Suprapubic skin (tissue), 4 donors: ENCODE measurements around the gene RLF. TPM values are rescaled to one million over a fixed set of nuclear protein-coding genes. Genes with fewer than 3 reads are reported as not detected.
"Not testable (repeated sequence)": the region's sequence is repeated elsewhere in the genome, so short reads cannot be mapped to it uniquely, and the experiment has no call there.

Source experiments
- DNase-seq, 2 donors: peaks; one replicate each; pipeline ENCODE4 v3.0.0-alpha.2; 2019; ENCODE audit warnings: low spot score in 2 of 2
- H3K27ac ChIP-seq: fragments of 200-600 bp; sonication (generic); one replicate; pipeline ENCODE4 v1.5.1; 2019
- H3K27me3 ChIP-seq: fragments of 200-600 bp; sonication (generic); one replicate; pipeline ENCODE4 v1.5.1; 2019
- H3K36me3 ChIP-seq: fragments of 200-600 bp; sonication (generic); one replicate; pipeline ENCODE4 v1.5.1; 2019
- H3K4me1 ChIP-seq: fragments of 200-600 bp; sonication (generic); one replicate; pipeline ENCODE4 v1.5.1; 2019
- H3K4me3 ChIP-seq: fragments of 200-600 bp; sonication (generic); one replicate; pipeline ENCODE4 v1.5.1; 2019; ENCODE audit warnings: mild to moderate bottlenecking
- H3K9me3 ChIP-seq: fragments of 200-600 bp; sonication (generic); one replicate; pipeline ENCODE4 v1.5.1; 2019
- CTCF ChIP-seq, 2 donors: fragments of 200-600 bp in 1 of 2; fragments of 450-650 bp in 1 of 2; sonication (generic) in 1 of 2; IDR thresholded peaks; one replicate each; pipeline ENCODE4 v1.5.1; 2016 to 2019; ENCODE audit warnings: antibody characterized with exemption in 2 of 2, mild to moderate bottlenecking in 1 of 2, moderate library complexity in 1 of 2
- EP300 ChIP-seq: sonication (generic); formaldehyde crosslinking; IDR thresholded peaks from one replicate; pipeline ENCODE4 v1.6.1; 2017; ENCODE audit warnings: antibody characterized with exemption
- POLR2A ChIP-seq, 2 donors: fragments of 450-650 bp; IDR thresholded peaks; one replicate each; pipeline ENCODE4 v1.6.1; 2017; ENCODE audit warnings: antibody characterized with exemption in 2 of 2, mild to moderate bottlenecking in 2 of 2, moderate library complexity in 2 of 2
- POLR2AphosphoS5 ChIP-seq, 3 donors: sonication (generic); formaldehyde crosslinking; IDR thresholded peaks; one replicate each; pipeline ENCODE4 v1.6.1; 2017; ENCODE audit warnings: antibody characterized with exemption in 3 of 3
- WGBS: methylation state at CpG from one replicate; pipeline ENCODE4 v1.1.5; 2018; 5-methylcytosine and 5-hydroxymethylcytosine counted together
- total RNA-seq, 4 donors: library from RNA; depleted of rRNA; stranded (reverse); fragments of >200 nt; gene quantifications; one replicate each; pipeline ENCODE4 v1.1.0, GENCODE V29; 2016

The RLF gene
- total RNA-seq, 4 donors from 2014 or later: 17.3 to 32.9 (median 21.3) TPM

DNA sequence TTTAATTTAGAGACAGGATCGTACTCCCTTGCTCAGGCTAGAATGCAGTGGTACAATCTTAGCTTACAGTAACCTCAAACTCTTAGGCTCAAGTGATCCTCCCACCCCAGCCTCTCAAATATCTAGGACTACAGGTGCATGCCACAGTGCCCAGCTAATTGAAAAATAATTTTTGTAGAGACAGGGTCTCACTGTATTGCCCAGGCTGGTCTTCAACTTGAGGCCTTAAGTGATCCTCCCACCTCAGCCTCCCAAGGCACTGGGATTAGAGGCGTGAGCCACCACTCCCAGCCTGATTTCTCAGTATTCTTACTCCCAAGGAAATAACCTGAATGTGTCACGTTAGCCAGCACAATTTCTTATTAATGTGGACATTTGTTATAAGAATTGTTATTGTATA lies 9.8 kb downstream of the RLF start:
- no peak overlapping the region for H3K27ac ChIP-seq
- H3K4me1 ChIP-seq: peaks cover 19% of the 10 kb centered on the region
- no peak for DNase-seq
- no peaks in the 10 kb centered on the region for H3K36me3 ChIP-seq
- no peak overlapping the region for H3K4me3 ChIP-seq
- 80% methylated on average over 3 of the region's 3 CpGs for WGBS
- no peaks in the 10 kb centered on the region for H3K27me3 ChIP-seq
- H3K9me3 ChIP-seq: no peaks in the 10 kb centered on the region
- TF ChIP-seq POLR2A (IDR thresholded peaks at IDR 0.05) (no peak), EP300 (no peak), CTCF (IDR thresholded peaks at IDR 0.05) (no peak), POLR2AphosphoS5 (IDR thresholded peaks at IDR 0.05) (no peak)

GRCh38 chr1:40174788-40175187 lies 13.6 kb downstream of the RLF start:
- no peak for DNase-seq
- Histone ChIP-seq H3K27me3 (no peaks in the 10 kb centered on the region), H3K36me3 (no peaks in the 10 kb centered on the region), H3K9me3 (no peaks in the 10 kb centered on the region), H3K4me1 (peaks cover 15% of the 10 kb centered on the region), H3K27ac (no peak overlapping the region), H3K4me3 (no peak overlapping the region)
- 93% methylated on average over 3 of the region's 3 CpGs for WGBS
- TF ChIP-seq POLR2A (IDR thresholded peaks at IDR 0.05) (no peak), POLR2AphosphoS5 (IDR thresholded peaks at IDR 0.05) (no peak), EP300 (no peak), CTCF (IDR thresholded peaks at IDR 0.05) (no peak)

- not testable (repeated sequence) for H3K27ac ChIP-seq, H3K4me3 ChIP-seq, H3K9me3 ChIP-seq, H3K27me3 ChIP-seq, DNase-seq, H3K36me3 ChIP-seq
- H3K4me1 ChIP-seq: peaks cover 11% of the 10 kb centered on the region
- 96% methylated on average over 15 of the region's 15 CpGs for WGBS
These were observed 15.8 kb downstream of the RLF start for GRCh38 chr1:40176989-40177388.

DNA sequence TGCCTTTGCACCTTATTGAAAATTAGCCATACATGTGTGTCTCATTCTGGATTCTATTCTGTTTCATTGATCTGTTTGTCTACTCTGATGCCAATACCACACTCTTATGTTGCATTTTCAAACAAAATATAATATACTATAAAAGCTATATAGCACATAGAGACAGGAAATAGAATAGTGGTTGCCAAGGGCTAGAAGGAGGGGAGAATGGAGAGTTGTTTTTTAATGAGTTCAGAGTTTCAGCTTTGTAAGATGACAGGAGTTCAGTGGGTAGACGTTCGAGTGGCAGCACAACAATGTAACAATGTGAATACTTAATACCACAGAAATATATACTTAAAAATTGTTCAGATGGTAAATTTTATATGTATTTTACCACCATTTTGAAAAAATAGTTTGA lies 17.0 kb downstream of the RLF start:
- 63% methylated on average over 2 of the region's 2 CpGs for WGBS
- no peaks in the 10 kb centered on the region for H3K36me3 ChIP-seq
- no peak for TF ChIP-seq EP300
- TF ChIP-seq CTCF (IDR thresholded peaks at IDR 0.05): no peak
- no peak for TF ChIP-seq POLR2AphosphoS5 (IDR thresholded peaks at IDR 0.05)
- TF ChIP-seq POLR2A (IDR thresholded peaks at IDR 0.05): no peak
- H3K4me1 ChIP-seq: peaks cover 13% of the 10 kb centered on the region
- H3K4me3 ChIP-seq: no peak overlapping the region
- H3K27ac ChIP-seq: no peak overlapping the region
- H3K27me3 ChIP-seq: no peaks in the 10 kb centered on the region
- no peaks in the 10 kb centered on the region for H3K9me3 ChIP-seq
- DNase-seq: no peak

- Histone ChIP-seq H3K27ac (no peak overlapping the region), H3K27me3 (no peaks in the 10 kb centered on the region), H3K9me3 (no peaks in the 10 kb centered on the region), H3K4me1 (peaks cover 11% of the 10 kb centered on the region), H3K4me3 (no peak overlapping the region), H3K36me3 (no peaks in the 10 kb centered on the region)
- no peak for DNase-seq
- TF ChIP-seq POLR2AphosphoS5 (IDR thresholded peaks at IDR 0.05): no peak
- TF ChIP-seq CTCF (IDR thresholded peaks at IDR 0.05): no peak
- TF ChIP-seq POLR2A (IDR thresholded peaks at IDR 0.05): no peak
- TF ChIP-seq EP300: no peak
- 97% methylated on average over 3 of the region's 3 CpGs for WGBS
These were observed 18.4 kb downstream of the RLF start for GRCh38 chr1:40179496-40180089.
